OCI-LY7 (cell line): ENCODE results near the gene PNCK.

Source experiments
- EZH2phosphoT487 ChIP-seq: fragments of 200-600 bp; sonication (generic); IDR thresholded peaks from 2 replicates; pipeline ENCODE4 v1.6.1; 2018; ENCODE audit warnings: low read depth, borderline replicate concordance, mild to moderate bottlenecking, mixed run types, antibody characterized with exemption, low read length, moderate library complexity, mixed read lengths
- TF ChIP-seq, protein P1 (sequence below): fragments of 200-600 bp; sonication (generic); conservative IDR thresholded peaks from 2 replicates; pipeline ENCODE4 v1.5.1; 2014; ENCODE audit warnings: mild to moderate bottlenecking, antibody characterized with exemption, low read length, moderate library complexity, mixed read lengths

DNA sequence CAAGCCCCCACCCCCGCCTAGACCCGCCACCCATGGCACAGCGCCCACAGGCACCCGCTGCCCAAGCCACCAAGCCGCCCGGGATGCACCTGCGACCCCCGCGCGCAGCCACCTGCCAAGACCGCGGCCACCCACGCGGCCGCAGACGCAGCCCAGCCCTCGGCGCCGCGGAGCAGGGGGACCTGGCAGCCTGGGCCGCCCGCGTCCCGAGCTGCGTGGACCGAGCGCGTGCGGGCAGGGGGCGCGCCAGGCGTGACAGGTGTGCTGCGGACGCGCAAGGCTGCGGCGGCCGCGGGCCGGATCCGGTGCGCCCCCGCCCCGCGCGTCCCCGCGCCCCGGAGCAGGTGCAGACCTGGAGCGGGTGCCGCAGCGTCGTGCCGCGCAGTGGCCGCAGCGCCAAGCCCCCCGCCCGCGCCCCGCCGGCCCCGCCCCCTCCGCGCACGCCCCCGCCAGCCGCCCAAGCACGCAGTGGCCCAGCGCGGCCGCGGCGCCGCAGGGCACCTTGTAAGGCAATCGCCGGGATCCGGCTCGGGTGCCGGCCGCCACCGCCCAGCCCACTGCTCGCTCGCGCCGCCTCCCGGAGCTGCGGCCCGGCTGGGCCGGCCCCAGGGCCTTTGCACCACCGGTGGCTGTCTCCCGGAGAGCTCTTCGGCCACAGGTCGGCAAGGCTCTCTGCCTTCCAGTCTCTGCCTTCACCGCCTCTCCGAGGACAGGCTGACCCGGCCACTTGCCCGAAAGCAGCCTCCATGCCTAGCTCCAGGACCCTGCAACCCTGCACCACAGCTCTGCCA lies at the start of gene PNCK:
- TF ChIP-seq, protein P1, sequence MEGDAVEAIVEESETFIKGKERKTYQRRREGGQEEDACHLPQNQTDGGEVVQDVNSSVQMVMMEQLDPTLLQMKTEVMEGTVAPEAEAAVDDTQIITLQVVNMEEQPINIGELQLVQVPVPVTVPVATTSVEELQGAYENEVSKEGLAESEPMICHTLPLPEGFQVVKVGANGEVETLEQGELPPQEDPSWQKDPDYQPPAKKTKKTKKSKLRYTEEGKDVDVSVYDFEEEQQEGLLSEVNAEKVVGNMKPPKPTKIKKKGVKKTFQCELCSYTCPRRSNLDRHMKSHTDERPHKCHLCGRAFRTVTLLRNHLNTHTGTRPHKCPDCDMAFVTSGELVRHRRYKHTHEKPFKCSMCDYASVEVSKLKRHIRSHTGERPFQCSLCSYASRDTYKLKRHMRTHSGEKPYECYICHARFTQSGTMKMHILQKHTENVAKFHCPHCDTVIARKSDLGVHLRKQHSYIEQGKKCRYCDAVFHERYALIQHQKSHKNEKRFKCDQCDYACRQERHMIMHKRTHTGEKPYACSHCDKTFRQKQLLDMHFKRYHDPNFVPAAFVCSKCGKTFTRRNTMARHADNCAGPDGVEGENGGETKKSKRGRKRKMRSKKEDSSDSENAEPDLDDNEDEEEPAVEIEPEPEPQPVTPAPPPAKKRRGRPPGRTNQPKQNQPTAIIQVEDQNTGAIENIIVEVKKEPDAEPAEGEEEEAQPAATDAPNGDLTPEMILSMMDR, result no peak
- TF ChIP-seq EZH2phosphoT487, result no peak
